SK-N-SH (cell line): ENCODE results near the gene RNF40. TPM values are rescaled to one million over a fixed set of nuclear protein-coding genes. Genes with fewer than 3 reads are reported as not detected.
A peak's percentile ranks its signal among the peaks of the same experiment; 100 is the strongest.

ENCODE experiments used
- CTCF ChIA-PET: fragments of 300-600, 350-600 bp; formaldehyde crosslinking; extraction: SDS; loops from one replicate; lab custom pipeline; 2021; lab: Yijun Ruan, JAX
- POLR2A ChIA-PET: fragments of 350-600 bp; sonication (Branson Sonifier 250); formaldehyde crosslinking; extraction: SDS; loops from one replicate; lab custom pipeline; 2020; ENCODE audit warnings: antibody characterized with exemption, inconsistent platforms; lab: Yijun Ruan, JAX
- DNase-seq: peaks from one replicate; pipeline ENCODE4 v3.0.0; 2012
- H2AFZ ChIP-seq: fragments of 200-600 bp; sonication (generic); 2 replicates; pipeline ENCODE4 v1.8.1; 2016; ENCODE audit warnings: antibody characterized with exemption, mild to moderate bottlenecking, low read depth
- H3F3A ChIP-seq: fragments of 200-600 bp; sonication (generic); replicated peaks from 2 replicates; pipeline ENCODE3; 2016; ENCODE audit warnings: antibody characterized with exemption, mild to moderate bottlenecking; ENCODE audit not compliant: insufficient read depth
- H3K27ac ChIP-seq, 2 experiments: fragments of 200-500 bp in 1 of 2; fragments of 200-600 bp in 1 of 2; sonication (Bioruptor generic) in 1 of 2; sonication (generic), shearing (Covaris generic) in 1 of 2; 2 replicates each; pipeline versions ENCODE4 v1.5.1 to v1.6.1; 2014 to 2016; ENCODE audit warnings: low read depth in 2 of 2, inconsistent platforms in 1 of 2, low read length in 1 of 2, mild to moderate bottlenecking in 1 of 2, mixed read lengths in 1 of 2
- H3K27me3 ChIP-seq: fragments of 200-600 bp; sonication (generic), shearing (Covaris generic); 2 replicates; pipeline ENCODE4 v1.6.1; 2016; ENCODE audit warnings: mixed run types; ENCODE audit not compliant: insufficient read depth
- H3K36me3 ChIP-seq, 2 experiments: fragments of 200-500 bp in 1 of 2; fragments of 200-600 bp in 1 of 2; sonication (Bioruptor generic) in 1 of 2; sonication (generic) in 1 of 2; replicated peaks in 1 of 2; 2 replicates each; pipeline versions ENCODE3 to v1.5.1; 2014 to 2016; ENCODE audit warnings: low read length in 1 of 2, mild to moderate bottlenecking in 1 of 2; ENCODE audit not compliant: insufficient read depth in 2 of 2, control insufficient read depth in 1 of 2
- H3K4me1 ChIP-seq, 2 experiments: fragments of 200-500 bp in 1 of 2; fragments of 200-600 bp in 1 of 2; sonication (Bioruptor generic) in 1 of 2; sonication (generic), shearing (Covaris generic) in 1 of 2; 2 replicates each; pipeline versions ENCODE4 v1.5.1 to v1.6.1; 2014 to 2016; ENCODE audit warnings: low read depth in 1 of 2, low read length in 1 of 2, mixed run types in 1 of 2; ENCODE audit not compliant: insufficient read depth in 2 of 2, control insufficient read depth in 1 of 2
- H3K4me2 ChIP-seq: fragments of 200-600 bp; sonication (generic), shearing (Covaris generic); 2 replicates; pipeline ENCODE4 v1.6.1; 2017; ENCODE audit warnings: mixed run types
- H3K4me3 ChIP-seq, 2 experiments: fragments of 200-500 bp in 1 of 2; fragments of 200-600 bp in 1 of 2; sonication (Bioruptor generic) in 1 of 2; sonication (generic), shearing (Covaris generic) in 1 of 2; 2 replicates each; pipeline versions ENCODE4 v1.5.1 to v1.8.1; 2014 to 2016; ENCODE audit warnings: low read depth in 2 of 2, inconsistent platforms in 1 of 2, low read length in 1 of 2, mild to moderate bottlenecking in 1 of 2, mixed read lengths in 1 of 2, moderate library complexity in 1 of 2
- H3K79me2 ChIP-seq: fragments of 200-600 bp; sonication (generic); 2 replicates; pipeline ENCODE4 v1.8.1; 2017; ENCODE audit warnings: mild to moderate bottlenecking; ENCODE audit not compliant: insufficient read depth
- H3K9ac ChIP-seq: fragments of 200-600 bp; sonication (generic); 2 replicates; pipeline ENCODE4 v1.6.1; 2017; ENCODE audit warnings: mixed run types
- H3K9me2 ChIP-seq: fragments of 200-600 bp; sonication (generic); 2 replicates; pipeline ENCODE4 v1.6.1; 2017; ENCODE audit warnings: mixed run types
- H3K9me3 ChIP-seq: fragments of 200-600 bp; sonication (generic); 2 replicates; pipeline ENCODE4 v1.6.1; 2017; ENCODE audit warnings: mixed run types, mild to moderate bottlenecking, moderate library complexity
- H4K20me1 ChIP-seq: fragments of 200-600 bp; sonication (generic); 2 replicates; pipeline ENCODE4 v1.6.1; 2017; ENCODE audit warnings: mild to moderate bottlenecking, mixed run types; ENCODE audit not compliant: insufficient read depth
- CHD2 ChIP-seq: fragments of 150-350 bp; IDR thresholded peaks from 2 replicates; pipeline ENCODE4 v1.6.1; 2018; ENCODE audit warnings: low read length; ENCODE audit not compliant: partially characterized antibody
- EP300 ChIP-seq, 2 experiments: IDR thresholded peaks; 2 replicates each; pipeline versions ENCODE4 v1.4.0 to v1.6.1; 2012; ENCODE audit warnings: borderline replicate concordance in 1 of 2, low read depth in 1 of 2, low read length in 1 of 2
- EZH2phosphoT487 ChIP-seq: fragments of 200-600 bp; sonication (generic); IDR thresholded peaks from 2 replicates; pipeline ENCODE4 v1.6.1; 2017; ENCODE audit warnings: low read depth, mixed run types, mild to moderate bottlenecking, antibody characterized with exemption, moderate library complexity, borderline replicate concordance
- FOXJ3 ChIP-seq: sonication (generic); formaldehyde crosslinking; IDR thresholded peaks from 2 replicates; pipeline ENCODE4 v1.5.1; 2020; ENCODE audit warnings: mild to moderate bottlenecking, missing genetic modification reagents
- GABPA ChIP-seq: IDR thresholded peaks from 2 replicates; pipeline ENCODE4 v1.4.0; 2012; ENCODE audit warnings: low read depth, mild to moderate bottlenecking
- GATA2 ChIP-seq: sonication (generic); formaldehyde crosslinking; IDR thresholded peaks from 2 replicates; pipeline ENCODE4 v1.5.0; 2020; ENCODE audit warnings: mild to moderate bottlenecking, missing genetic modification reagents
- MXI1 ChIP-seq: IDR thresholded peaks from 2 replicates; pipeline ENCODE4 v1.6.1; 2012; ENCODE audit warnings: mild to moderate bottlenecking, low read depth, low read length, improper control_type of control experiment
- NRF1 ChIP-seq: IDR thresholded peaks from 2 replicates; pipeline ENCODE4 v1.6.1; 2012; ENCODE audit warnings: low read depth, mild to moderate bottlenecking, low read length
- POLR2AphosphoS5 ChIP-seq: IDR thresholded peaks from 2 replicates; pipeline ENCODE4 v1.6.1; 2012; ENCODE audit warnings: low read depth, low read length
- RFX5 ChIP-seq: IDR thresholded peaks from 2 replicates; pipeline ENCODE4 v1.6.1; 2012; ENCODE audit warnings: mild to moderate bottlenecking, improper control_type of control experiment, low read length
- SIN3A ChIP-seq: IDR thresholded peaks from 2 replicates; pipeline ENCODE4 v1.6.1; 2012; ENCODE audit warnings: low read depth, mild to moderate bottlenecking, low read length, moderate library complexity, borderline replicate concordance
- SMC3 ChIP-seq: IDR thresholded peaks from 2 replicates; pipeline ENCODE4 v1.6.1; 2012; ENCODE audit warnings: low read depth, low read length, improper control_type of control experiment
- TCF12 ChIP-seq: IDR thresholded peaks from 2 replicates; pipeline ENCODE4 v1.4.0; 2012
- TEAD4 ChIP-seq: IDR thresholded peaks from 2 replicates; pipeline ENCODE4 v1.4.0; 2012; ENCODE audit warnings: mild to moderate bottlenecking, borderline replicate concordance; ENCODE audit not compliant: insufficient read depth
- WGBS: methylation state at CpG from one replicate; pipeline ENCODE4 v1.1.6; 2017; ENCODE audit warnings: low lambda C conversion rate; 5-methylcytosine and 5-hydroxymethylcytosine counted together
- polyA plus RNA-seq, 3 experiments: library from polyadenylated mRNA; depleted of rRNA; stranded (reverse); fragments of >200 nt; gene quantifications; 2 replicates each; pipeline ENCODE4 v1.2.3, GENCODE V29; 2012
- TF ChIP-seq, protein P1 (sequence below): IDR thresholded peaks from 2 replicates; pipeline ENCODE4 v1.4.0; 2012; ENCODE audit warnings: low read depth
- TF ChIP-seq, protein P2 (sequence below): IDR thresholded peaks from 2 replicates; pipeline ENCODE4 v1.4.0; 2012; ENCODE audit warnings: low read depth, borderline replicate concordance
- TF ChIP-seq, protein P3 (sequence below): IDR thresholded peaks from 2 replicates; pipeline ENCODE4 v1.6.1; 2012; ENCODE audit warnings: mild to moderate bottlenecking, low read depth, low read length, moderate library complexity
- TF ChIP-seq, protein P4 (sequence below): fragments of 200-600 bp; sonication (generic); IDR thresholded peaks from 2 replicates; pipeline ENCODE4 v1.6.1; 2017; ENCODE audit warnings: antibody characterized with exemption, mild to moderate bottlenecking, moderate library complexity
- TF ChIP-seq, protein P5 (sequence below): fragments of 150-350 bp; IDR thresholded peaks from 2 replicates; pipeline ENCODE4 v1.6.1; 2016; ENCODE audit warnings: mild to moderate bottlenecking, low read depth, low read length
- TF ChIP-seq, protein P6 (sequence below): fragments of 150-350 bp; IDR thresholded peaks from 2 replicates; pipeline ENCODE4 v1.6.1; 2017; ENCODE audit warnings: antibody characterized with exemption, low read length, low read depth, borderline replicate concordance

RNF40 gene
- polyA plus RNA-seq, 1 of the 3 experiments (the other 2 are of a cell fraction), result 49.8 TPM

DNA sequence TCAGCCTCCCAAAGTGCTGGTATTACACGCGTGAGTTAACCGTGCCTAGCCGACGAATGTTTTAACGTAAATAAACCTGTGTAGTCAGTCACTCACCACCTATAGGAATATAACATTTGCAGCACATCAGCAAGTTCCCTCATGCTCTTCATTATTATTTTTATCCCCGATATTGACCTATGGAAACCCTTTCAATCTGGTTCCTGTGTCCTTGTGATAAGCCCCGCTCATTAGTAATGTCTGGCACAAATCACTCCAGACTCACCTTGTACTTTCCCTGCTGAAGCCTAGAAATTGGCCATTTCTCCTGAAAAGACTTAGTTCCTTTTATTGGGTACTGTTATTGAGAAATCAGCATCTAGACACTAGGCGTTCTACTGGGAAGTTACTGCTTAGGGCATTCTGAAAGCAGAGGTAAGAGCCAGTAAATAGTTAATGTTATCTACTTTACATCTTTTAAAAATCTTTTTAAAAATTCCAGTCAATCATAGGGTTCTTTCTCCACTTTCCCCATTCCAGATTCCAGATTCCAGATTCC lies 15.4 kb upstream of the RNF40 start:
- H3K27ac ChIP-seq, result peak overlapping the region in 1 of 2 experiments; percentile 83; a peak in 2 of 4 replicates
- TF ChIP-seq GABPA (no peak), NRF1 (no peak), POLR2AphosphoS5 (no peak), GATA2 (CRISPR knock-in tag) (no peak), CHD2 (no peak), MXI1 (no peak), TEAD4 (no peak), SMC3 (no peak), FOXJ3 (CRISPR knock-in tag) (no peak), EP300 (IDR thresholded peaks at IDR 0.05; ENCODE audit: borderline replicate concordance in 1 of 2, low read depth in 1 of 2, low read length in 1 of 2) (no peak), EZH2phosphoT487 (no peak), TCF12 (no peak), RFX5 (no peak), SIN3A (no peak)
- TF ChIP-seq, protein P1, sequence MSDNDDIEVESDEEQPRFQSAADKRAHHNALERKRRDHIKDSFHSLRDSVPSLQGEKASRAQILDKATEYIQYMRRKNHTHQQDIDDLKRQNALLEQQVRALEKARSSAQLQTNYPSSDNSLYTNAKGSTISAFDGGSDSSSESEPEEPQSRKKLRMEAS, result no peak
- TF ChIP-seq, protein P2, sequence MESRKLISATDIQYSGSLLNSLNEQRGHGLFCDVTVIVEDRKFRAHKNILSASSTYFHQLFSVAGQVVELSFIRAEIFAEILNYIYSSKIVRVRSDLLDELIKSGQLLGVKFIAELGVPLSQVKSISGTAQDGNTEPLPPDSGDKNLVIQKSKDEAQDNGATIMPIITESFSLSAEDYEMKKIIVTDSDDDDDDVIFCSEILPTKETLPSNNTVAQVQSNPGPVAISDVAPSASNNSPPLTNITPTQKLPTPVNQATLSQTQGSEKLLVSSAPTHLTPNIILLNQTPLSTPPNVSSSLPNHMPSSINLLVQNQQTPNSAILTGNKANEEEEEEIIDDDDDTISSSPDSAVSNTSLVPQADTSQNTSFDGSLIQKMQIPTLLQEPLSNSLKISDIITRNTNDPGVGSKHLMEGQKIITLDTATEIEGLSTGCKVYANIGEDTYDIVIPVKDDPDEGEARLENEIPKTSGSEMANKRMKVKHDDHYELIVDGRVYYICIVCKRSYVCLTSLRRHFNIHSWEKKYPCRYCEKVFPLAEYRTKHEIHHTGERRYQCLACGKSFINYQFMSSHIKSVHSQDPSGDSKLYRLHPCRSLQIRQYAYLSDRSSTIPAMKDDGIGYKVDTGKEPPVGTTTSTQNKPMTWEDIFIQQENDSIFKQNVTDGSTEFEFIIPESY, result no peak
- TF ChIP-seq, protein P3, sequence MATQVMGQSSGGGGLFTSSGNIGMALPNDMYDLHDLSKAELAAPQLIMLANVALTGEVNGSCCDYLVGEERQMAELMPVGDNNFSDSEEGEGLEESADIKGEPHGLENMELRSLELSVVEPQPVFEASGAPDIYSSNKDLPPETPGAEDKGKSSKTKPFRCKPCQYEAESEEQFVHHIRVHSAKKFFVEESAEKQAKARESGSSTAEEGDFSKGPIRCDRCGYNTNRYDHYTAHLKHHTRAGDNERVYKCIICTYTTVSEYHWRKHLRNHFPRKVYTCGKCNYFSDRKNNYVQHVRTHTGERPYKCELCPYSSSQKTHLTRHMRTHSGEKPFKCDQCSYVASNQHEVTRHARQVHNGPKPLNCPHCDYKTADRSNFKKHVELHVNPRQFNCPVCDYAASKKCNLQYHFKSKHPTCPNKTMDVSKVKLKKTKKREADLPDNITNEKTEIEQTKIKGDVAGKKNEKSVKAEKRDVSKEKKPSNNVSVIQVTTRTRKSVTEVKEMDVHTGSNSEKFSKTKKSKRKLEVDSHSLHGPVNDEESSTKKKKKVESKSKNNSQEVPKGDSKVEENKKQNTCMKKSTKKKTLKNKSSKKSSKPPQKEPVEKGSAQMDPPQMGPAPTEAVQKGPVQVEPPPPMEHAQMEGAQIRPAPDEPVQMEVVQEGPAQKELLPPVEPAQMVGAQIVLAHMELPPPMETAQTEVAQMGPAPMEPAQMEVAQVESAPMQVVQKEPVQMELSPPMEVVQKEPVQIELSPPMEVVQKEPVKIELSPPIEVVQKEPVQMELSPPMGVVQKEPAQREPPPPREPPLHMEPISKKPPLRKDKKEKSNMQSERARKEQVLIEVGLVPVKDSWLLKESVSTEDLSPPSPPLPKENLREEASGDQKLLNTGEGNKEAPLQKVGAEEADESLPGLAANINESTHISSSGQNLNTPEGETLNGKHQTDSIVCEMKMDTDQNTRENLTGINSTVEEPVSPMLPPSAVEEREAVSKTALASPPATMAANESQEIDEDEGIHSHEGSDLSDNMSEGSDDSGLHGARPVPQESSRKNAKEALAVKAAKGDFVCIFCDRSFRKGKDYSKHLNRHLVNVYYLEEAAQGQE, result no peak
- TF ChIP-seq, protein P4, sequence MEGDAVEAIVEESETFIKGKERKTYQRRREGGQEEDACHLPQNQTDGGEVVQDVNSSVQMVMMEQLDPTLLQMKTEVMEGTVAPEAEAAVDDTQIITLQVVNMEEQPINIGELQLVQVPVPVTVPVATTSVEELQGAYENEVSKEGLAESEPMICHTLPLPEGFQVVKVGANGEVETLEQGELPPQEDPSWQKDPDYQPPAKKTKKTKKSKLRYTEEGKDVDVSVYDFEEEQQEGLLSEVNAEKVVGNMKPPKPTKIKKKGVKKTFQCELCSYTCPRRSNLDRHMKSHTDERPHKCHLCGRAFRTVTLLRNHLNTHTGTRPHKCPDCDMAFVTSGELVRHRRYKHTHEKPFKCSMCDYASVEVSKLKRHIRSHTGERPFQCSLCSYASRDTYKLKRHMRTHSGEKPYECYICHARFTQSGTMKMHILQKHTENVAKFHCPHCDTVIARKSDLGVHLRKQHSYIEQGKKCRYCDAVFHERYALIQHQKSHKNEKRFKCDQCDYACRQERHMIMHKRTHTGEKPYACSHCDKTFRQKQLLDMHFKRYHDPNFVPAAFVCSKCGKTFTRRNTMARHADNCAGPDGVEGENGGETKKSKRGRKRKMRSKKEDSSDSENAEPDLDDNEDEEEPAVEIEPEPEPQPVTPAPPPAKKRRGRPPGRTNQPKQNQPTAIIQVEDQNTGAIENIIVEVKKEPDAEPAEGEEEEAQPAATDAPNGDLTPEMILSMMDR, result no peak
- TF ChIP-seq, protein P5, sequence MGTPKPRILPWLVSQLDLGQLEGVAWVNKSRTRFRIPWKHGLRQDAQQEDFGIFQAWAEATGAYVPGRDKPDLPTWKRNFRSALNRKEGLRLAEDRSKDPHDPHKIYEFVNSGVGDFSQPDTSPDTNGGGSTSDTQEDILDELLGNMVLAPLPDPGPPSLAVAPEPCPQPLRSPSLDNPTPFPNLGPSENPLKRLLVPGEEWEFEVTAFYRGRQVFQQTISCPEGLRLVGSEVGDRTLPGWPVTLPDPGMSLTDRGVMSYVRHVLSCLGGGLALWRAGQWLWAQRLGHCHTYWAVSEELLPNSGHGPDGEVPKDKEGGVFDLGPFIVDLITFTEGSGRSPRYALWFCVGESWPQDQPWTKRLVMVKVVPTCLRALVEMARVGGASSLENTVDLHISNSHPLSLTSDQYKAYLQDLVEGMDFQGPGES, result no peak
- TF ChIP-seq, protein P6, sequence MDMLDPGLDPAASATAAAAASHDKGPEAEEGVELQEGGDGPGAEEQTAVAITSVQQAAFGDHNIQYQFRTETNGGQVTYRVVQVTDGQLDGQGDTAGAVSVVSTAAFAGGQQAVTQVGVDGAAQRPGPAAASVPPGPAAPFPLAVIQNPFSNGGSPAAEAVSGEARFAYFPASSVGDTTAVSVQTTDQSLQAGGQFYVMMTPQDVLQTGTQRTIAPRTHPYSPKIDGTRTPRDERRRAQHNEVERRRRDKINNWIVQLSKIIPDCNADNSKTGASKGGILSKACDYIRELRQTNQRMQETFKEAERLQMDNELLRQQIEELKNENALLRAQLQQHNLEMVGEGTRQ, result no peak
- POLR2A ChIA-PET, result interaction anchor here (1.3 kb wide), 1 partner anchor 10 kb away, joined by 3 read pairs; no protein-coding TSS in a partner anchor

More for the DNA sequence above, 15.4 kb upstream of the RNF40 start:
- no peak for DNase-seq
- Histone ChIP-seq H3F3A (peaks cover 19% of the 10 kb centered on the region), H4K20me1 (no peaks in the 10 kb centered on the region), H3K4me2 (no peak overlapping the region; the same call in 1 of the 2 replicates), H3K9ac (no peak overlapping the region), H3K27me3 (no peaks in the 10 kb centered on the region), H3K36me3 (peaks cover 9 to 28% of the 10 kb centered on the region in 2 experiments), H2AFZ (no peak overlapping the region), H3K9me3 (no peaks in the 10 kb centered on the region), H3K79me2 (peaks cover 21% of the 10 kb centered on the region), H3K4me1 (peaks cover 5 to 11% of the 10 kb centered on the region in 2 experiments; a peak in 2 of 4 replicates), H3K9me2 (no peaks in the 10 kb centered on the region), H3K4me3 (no peak overlapping the region)
- CTCF ChIA-PET, result no interaction called here
- 94% methylated on average over 9 of the region's 9 CpGs for WGBS
